Measurements from ENCODE around the gene CDC42SE2.
"Not testable (repeated sequence)": the region's sequence is repeated elsewhere in the genome, so short reads cannot be mapped to it uniquely, and the experiment has no call there.

CDC42SE2 gene

DNA sequence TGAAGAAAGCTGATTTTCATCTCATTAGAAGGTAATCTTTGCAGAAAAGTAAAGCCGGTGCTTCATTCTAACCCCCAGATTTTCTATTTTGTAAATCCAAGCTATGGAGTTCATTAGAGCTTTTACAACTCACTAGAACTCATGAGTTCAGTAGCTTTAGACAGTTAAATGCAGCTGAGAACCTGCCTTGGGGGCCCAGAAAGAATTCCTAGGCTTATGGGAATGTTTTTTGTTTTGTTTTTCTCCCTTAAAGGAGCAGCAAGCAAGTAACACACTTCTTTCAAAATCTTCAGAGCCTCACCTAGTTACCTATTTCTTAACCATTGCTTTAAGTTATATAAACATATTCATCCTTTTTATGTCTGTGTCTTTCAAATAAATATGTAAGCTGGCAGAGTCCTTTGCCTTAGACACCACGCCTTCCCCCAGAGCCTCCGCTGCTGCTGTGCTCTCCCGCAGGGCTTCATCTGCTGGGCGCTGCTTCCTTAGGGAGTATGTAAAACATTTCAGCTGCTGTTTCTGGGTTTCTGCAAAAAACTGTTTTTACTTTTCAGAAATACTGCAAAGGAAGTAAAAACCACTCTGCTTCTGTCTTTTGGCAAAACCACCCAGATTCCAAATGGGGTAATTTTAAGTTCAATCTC, 132.9 kb downstream of the CDC42SE2 start:
- DNase-seq: no peak

DNA sequence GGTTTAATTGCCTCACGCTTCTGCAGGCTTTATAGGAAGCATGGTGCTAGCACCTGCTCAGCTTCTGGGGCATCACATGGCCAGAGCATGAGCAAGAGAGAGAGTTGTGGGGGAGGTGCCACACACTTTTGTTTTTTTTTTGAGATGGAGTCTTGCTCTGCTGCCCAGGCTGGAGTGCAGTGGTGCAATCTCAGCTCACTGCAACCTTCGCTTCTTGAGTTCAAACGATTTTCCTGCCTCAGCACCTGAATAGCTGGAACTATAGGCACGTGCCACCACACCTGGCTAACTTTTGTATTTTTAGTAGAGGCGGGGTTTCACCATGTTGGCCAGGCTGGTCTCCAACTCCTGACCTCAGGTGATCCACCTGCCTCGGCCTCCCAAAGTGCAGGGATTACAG, 135.2 kb downstream of the CDC42SE2 start:
- not testable (repeated sequence) for DNase-seq

DNA sequence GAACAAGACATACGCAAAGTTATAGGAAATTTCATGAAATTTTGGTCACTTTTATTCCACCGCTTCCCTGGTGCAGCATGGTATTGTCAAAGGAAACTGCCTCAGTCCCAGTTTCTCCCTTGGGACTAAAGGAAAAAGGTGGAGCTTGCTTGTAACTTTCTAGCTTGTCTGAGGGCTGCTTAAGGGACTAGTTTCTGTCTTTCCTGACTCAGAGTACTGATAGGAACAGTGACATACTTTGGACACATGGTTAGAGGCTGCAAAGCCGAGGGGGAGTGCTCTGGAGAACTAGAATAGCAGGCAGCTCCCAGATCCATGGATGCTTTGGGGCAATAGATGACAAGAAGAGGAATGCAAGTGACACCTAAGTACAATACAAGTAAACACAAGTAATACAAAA, 136.7 kb downstream of the CDC42SE2 start:
- DNase-seq: no peak

GRCh38 chr5:131405674-131406073, 141.8 kb downstream of the CDC42SE2 start:
- DNase-seq: no peak

- DNase-seq: no peak
Observed at GRCh38 chr5:131406076-131406475, 142.2 kb downstream of the CDC42SE2 start.

GRCh38 chr5:131406975-131407638, 143.3 kb downstream of the CDC42SE2 start:
- DNase-seq: no peak

DNA sequence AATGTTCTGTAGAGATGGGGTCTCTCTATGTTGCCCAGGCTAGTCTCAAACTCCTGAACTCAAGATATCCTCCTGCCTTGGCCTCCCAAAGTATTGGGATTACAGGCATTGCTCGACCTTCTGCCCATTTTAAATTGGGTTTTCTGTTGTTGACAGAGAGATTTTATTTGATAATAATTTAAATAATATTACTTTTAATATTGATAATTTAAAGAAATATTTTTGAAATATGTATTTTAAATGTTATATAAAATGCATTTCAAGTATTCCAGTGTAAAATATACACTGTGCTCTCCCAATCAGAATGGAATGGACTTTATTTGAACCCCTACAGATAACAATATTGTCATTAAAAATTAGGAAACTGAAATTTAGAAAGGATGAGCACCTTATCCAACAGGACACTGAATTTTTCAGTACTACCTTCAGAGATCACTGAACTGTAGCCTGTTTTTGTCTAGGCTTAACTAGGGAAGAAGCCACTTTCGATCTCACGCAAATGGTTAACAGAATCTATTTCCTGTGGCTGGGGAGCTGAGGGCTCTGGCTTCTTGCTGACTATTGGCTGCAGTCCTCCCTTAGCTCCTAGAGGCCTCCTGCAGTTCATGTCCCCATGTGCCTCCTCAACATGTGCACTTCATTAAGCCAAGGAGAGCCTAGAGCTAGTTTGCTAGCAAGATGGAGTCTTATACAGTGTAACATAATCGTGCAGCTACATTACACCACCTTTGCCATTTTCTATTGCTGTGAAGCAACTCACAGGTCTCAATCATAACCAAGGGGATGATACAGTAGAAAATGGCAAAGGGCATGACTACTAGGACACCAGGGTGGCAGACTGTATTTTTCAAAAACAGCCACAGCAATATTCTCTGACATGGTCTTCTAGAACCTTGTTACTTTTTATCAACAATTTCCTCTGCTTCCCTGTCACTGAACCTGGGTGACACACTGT, 150.0 kb downstream of the CDC42SE2 start:
- peak; percentile 13 to 23 for DNase-seq

DNA sequence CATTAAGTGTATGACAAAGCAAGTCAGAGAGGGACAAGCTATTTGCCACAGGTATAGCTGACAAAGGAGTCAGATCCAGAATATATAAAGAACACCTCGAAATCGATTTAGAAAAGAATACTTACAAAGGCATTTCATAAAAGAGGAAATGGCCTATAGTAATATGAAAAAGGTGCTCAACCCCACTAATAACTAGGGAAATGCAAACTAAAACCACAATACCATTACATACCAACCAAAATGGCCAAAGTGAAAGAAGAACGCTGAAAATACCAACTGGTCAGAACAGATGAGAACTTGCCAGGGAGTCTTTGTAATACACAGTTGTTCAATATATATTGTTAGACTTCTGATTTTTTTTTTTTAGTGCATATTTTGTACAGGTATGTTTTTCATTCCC, 152.9 kb downstream of the CDC42SE2 start:
- no peak for DNase-seq

DNA sequence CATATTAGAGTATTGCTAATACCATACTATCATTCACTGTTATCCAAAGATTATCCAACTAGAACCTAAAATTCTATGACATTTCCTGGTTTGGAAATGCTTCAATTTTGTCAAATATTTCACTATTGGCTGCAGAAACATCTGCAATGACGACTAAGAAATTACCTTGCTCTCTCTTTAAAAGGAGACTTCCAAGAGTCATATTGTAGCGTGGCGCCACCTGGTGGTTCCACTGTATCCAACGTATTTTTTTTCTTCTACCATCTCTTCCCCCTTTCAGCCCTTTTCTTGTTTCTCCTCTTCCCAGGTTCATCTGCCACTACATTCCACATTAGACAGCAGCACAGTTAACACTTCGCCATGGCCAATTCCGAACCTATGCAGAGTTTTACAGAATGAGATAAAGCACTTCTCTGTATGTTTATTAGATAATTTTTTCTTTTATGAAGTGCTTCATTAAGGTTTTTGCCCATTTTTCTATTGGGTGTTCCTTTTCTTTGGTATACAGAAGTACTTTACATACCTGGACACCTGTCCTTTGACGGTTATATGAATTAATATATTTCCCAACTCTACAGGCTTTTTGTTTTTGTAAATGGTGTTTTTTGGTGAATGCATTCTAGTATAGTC, 153.5 kb downstream of the CDC42SE2 start:
- DNase-seq: peak; percentile 79

DNA sequence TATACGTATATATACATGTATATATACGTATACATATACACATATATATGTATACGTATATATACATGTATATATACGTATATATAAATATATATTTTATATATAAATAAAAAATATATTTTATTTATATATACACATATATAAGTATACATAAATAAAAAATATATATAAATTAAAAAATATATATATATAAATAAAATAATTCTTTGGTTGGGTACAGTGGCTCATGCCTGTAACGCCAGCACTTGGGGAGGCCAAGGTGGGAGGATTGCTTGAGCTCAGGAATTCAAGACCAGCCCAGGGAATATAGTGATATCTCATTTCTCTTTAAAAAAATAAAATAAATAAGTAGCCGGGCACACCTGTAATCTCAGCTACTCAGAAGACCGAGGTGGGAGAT, 155.0 kb downstream of the CDC42SE2 start:
- DNase-seq: no peak

DNA sequence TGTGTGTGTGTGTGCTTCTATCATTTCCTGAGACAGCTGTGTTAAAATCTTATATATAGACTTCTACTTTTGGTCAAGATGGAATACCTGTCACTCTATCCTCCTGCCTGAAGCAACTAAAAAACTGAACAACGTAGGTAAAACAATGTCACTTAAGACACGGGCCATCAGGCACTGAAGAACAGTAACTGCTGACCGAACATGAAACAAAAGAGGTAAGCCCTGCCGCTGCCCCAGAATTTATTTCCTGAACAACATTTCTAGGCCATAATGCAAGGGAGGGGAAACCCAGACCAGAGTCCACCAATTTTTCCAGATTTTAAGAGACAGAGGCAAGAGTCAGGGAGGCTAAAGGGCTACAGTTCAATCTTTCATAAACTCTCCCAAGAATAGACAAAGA, 156.0 kb downstream of the CDC42SE2 start:
- DNase-seq: no peak

DNA sequence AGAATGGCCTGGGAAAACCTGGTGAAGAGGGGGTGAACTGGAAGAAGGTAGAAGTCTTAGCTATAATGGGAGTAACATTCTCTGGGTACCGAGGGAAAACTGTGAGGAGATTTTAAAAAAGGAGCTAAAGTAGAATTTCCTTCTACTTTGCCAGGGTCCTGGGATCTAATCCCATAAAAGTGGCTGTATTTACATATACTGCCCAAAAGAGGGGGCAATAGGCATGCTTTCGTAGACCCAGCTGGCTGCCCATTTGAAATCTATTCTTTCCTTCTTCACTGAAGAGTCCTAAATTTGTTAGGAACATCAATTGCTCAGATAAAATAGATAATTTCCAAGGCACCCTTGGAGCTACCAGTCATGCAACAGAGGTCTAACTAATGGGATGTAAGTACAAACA, 159.2 kb downstream of the CDC42SE2 start:
- DNase-seq: peak; percentile 46 to 64

DNA sequence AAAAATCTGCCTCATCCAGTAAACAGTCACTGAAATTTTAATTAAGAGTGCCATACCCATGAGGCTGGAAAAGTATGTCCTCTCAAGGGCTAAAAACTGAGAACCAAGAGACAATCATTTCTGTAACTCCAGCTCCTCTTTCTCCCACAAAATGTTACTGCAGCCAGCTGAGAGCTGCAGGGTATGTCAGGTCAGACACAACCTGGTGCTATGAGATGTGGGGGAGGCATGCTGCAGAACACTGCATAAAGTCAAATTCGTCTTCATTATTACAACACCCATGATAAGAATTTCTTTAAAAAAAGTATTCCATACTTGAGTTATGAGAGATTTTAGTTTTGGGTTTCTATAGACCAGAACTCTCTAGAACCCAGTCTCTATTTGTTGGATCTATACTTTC, 162.2 kb downstream of the CDC42SE2 start:
- DNase-seq: no peak

DNA sequence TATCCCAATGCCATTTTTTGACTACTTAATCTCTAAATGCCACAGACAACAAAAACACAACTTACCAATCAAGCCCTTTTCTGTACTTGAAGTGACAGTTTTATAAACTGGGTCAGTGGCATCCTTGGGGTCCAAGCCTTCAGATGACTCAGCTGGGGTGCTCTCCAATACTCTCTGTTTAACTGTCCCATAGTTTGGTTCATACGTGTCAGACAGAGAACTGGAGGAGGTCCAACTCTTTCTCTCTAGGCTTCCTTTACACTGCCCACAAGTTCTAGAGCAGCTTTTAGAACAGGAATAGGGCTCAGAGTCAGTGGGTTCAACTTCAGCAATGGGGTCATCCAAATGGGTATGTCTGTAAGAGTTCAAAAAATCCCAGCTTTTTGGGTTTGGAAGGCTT, 166.9 kb downstream of the CDC42SE2 start:
- DNase-seq: no peak

DNA sequence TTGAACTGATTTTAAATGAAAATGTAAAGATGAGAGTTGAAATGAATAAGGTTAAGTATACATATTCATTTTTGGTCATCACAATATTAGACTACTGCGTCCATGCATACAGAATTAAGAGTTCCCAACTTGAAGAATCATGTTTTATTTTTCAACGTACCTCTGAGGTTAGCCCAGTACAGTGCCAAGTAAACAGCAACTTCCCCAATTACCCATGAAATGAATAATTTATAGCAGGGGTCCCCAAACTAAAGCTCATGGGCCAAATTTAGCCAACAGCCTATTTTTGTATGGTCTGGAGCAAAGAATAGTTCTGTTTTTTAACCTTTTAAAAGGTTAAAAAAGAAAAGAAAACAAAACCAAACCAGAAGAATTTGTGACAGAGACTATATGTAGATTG, 167.9 kb downstream of the CDC42SE2 start:
- no peak for DNase-seq

- DNase-seq: no peak
Observed at GRCh38 chr5:131433109-131433508, 169.3 kb downstream of the CDC42SE2 start.

DNA sequence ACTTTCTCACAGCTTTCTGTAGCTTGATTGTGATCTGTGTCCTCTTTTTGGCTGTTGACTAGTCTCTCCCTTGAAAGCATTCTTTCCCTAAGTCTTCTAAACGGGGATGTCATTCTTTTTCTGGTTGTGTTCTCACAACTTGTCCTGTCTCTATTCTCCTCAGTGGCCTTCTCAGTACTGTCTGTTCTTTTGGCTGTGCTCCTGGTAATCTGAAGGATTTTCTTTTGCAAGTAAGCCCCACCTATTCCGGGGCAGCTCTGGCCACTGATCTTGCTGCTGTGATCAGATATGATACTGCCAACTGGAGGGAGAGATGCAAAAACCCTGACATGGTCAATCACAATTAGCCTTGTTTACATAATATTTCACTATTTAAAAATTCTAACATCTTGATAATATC, 172.2 kb downstream of the CDC42SE2 start:
- no peak for DNase-seq

- DNase-seq: no peak
Observed at GRCh38 chr5:131441184-131441583, 177.3 kb downstream of the CDC42SE2 start.

Measured in Kasumi-1 (cell line).